HG02840 (cell line): ENCODE measurements around the gene ATRN.
"Not testable (repeated sequence)": the region's sequence is repeated elsewhere in the genome, so short reads cannot be mapped to it uniquely, and the experiment has no call there.

Experiments
- ATAC-seq: cut with Tn5 transposase; IDR thresholded peaks from one replicate; pipeline ENCODE4 v1.9.1; 2021; ENCODE audit warnings: mild to moderate bottlenecking, moderate library complexity, moderate number of reproducible peaks; ENCODE audit not compliant: unreplicated experiment, low FRiP score

The ATRN gene

GRCh38 chr20:3470627-3471396 lies at the start of gene ATRN:
TSS of gene ATRN (plus strand) at chr20:3471018. CDS start at chr20:3471108, 90 bp downstream.
- peak; percentile 82 for ATAC-seq

GRCh38 chr20:3421985-3422384 lies 48.8 kb upstream of the ATRN start:
- ATAC-seq, result no peak

- no peak for ATAC-seq
These were observed 47.7 kb upstream of the ATRN start for GRCh38 chr20:3423126-3423525.

GRCh38 chr20:3426766-3427165 lies 44.1 kb upstream of the ATRN start:
- not testable (repeated sequence) for ATAC-seq

- ATAC-seq, result peak; percentile 76
These were observed 40.3 kb upstream of the ATRN start for GRCh38 chr20:3430376-3431069.

GRCh38 chr20:3431109-3431508 lies 39.7 kb upstream of the ATRN start:
- ATAC-seq, result no peak

- ATAC-seq, result no peak
These were observed 38.0 kb upstream of the ATRN start for GRCh38 chr20:3432844-3433243.

- no peak for ATAC-seq
These were observed 37.1 kb upstream of the ATRN start for GRCh38 chr20:3433744-3434143.

- ATAC-seq, result no peak
These were observed 36.6 kb upstream of the ATRN start for GRCh38 chr20:3434232-3434631.

- ATAC-seq, result no peak
These were observed 33.8 kb upstream of the ATRN start for GRCh38 chr20:3436864-3437574.

GRCh38 chr20:3446779-3447178 lies 24.0 kb upstream of the ATRN start:
- no peak for ATAC-seq

GRCh38 chr20:3447321-3447720 lies 23.5 kb upstream of the ATRN start:
- ATAC-seq, result no peak

GRCh38 chr20:3449319-3449718 lies 21.5 kb upstream of the ATRN start:
- no peak for ATAC-seq

- ATAC-seq, result no peak
These were observed 18.7 kb upstream of the ATRN start for GRCh38 chr20:3452136-3452535.

GRCh38 chr20:3452690-3453089 lies 18.1 kb upstream of the ATRN start:
- ATAC-seq, result no peak

- no peak for ATAC-seq
These were observed 16.0 kb upstream of the ATRN start for GRCh38 chr20:3454831-3455230.

GRCh38 chr20:3456648-3457047 lies 14.2 kb upstream of the ATRN start:
- ATAC-seq, result no peak

GRCh38 chr20:3459881-3460307 lies 10.9 kb upstream of the ATRN start:
- no peak for ATAC-seq

- no peak for ATAC-seq
These were observed 9.5 kb upstream of the ATRN start for GRCh38 chr20:3461211-3461771.

GRCh38 chr20:3461911-3462677 lies 8.7 kb upstream of the ATRN start:
- ATAC-seq, result no peak
